ENCODE measurements around the gene NEK4. TPM values are rescaled to one million over a fixed set of nuclear protein-coding genes. Genes with fewer than 3 reads are reported as not detected.
A peak's percentile ranks its signal among the peaks of the same experiment; 100 is the strongest.

The NEK4 gene
- total and polyA plus RNA-seq, 10 of the 15 experiments (the other 5 are each of a cell fraction or from before 2014, with no cell fraction given) = 7.0 to 29.1 (median 16.4) TPM

GRCh38 chr3:52660046-52660445, 110.7 kb downstream of the NEK4 start:
- ATAC-seq = no peak
- Histone ChIP-seq H3K4me1 (ENCODE audit: control insufficient read depth, insufficient read depth, low read length) (no peaks in the 10 kb centered on the region), H3K9me3 (replicated peaks; ENCODE audit: control insufficient read depth, insufficient read depth, low read length) (no peaks in the 10 kb centered on the region), H3K4me3 (no peak overlapping the region), H3K27ac (ENCODE audit: control insufficient read depth, insufficient read depth) (no peak overlapping the region), H3K79me2 (ENCODE audit: control insufficient read depth, insufficient read depth, low read length) (no peaks in the 10 kb centered on the region), H3K9ac (ENCODE audit: control insufficient read depth, insufficient read depth, low read length) (no peak overlapping the region), H3K27me3 (replicated peaks in 1 of 2; ENCODE audit: control insufficient read depth in 2 of 2, insufficient read depth in 2 of 2, low read length in 1 of 2) (no peaks in the 10 kb centered on the region), H3K4me2 (ENCODE audit: control insufficient read depth, insufficient read depth) (no peak overlapping the region), H2AFZ (ENCODE audit: control insufficient read depth, low read depth, low read length) (no peak overlapping the region), H4K20me1 (ENCODE audit: control insufficient read depth, insufficient read depth) (no peaks in the 10 kb centered on the region), H3K36me3 (ENCODE audit: control insufficient read depth in 2 of 2, insufficient read depth in 2 of 2, low read length in 1 of 2) (peaks cover 7 to 27% of the 10 kb centered on the region in 2 experiments)
- in situ Hi-C loops (cut with MboI) = no loop called here
- ChIA-PET RAD21 (ENCODE audit: unreplicated experiment) (no interaction called here), SMC1A (ENCODE audit: uncharacterized antibody, unreplicated experiment) (interaction anchor here (1.2 kb wide), 1 partner anchor 27 kb away, joined by 3 read pairs; no protein-coding TSS in a partner anchor), CTCF (interaction anchor here (1.3 kb wide), 1 partner anchor 12 kb away, joined by 3 read pairs; no protein-coding TSS in a partner anchor), POLR2A (no interaction called here)
- WGBS (ENCODE audit: insufficient coverage, insufficient replicate concordance, low lambda C conversion rate, missing lambda C conversion rate) = 100% methylated on average over 3 of the region's 3 CpGs
- DNase-seq (ENCODE audit: low read depth, low spot score) = no peak
- intact Hi-C loops (cut with micrococcal nuclease; ENCODE audit: unreplicated experiment) = no loop called here
- no TSS peak for BruUV-seq (replicated peaks)
- TF ChIP-seq STAT3 (IDR thresholded peaks at IDR 0.05; ENCODE audit: low read depth, low read length) (no peak), RFX5 (IDR thresholded peaks at IDR 0.05; ENCODE audit: low read depth, low read length) (no peak), MAX (IDR thresholded peaks at IDR 0.05; ENCODE audit: low read depth, low read length) (no peak), ESRRA (IDR thresholded peaks at IDR 0.05; ENCODE audit: low read length) (no peak), POLR2AphosphoS2 (IDR thresholded peaks at IDR 0.05; ENCODE audit: low read depth, low read length) (no peak), WRNIP1 (IDR thresholded peaks at IDR 0.05; ENCODE audit: borderline replicate concordance, low read depth, low read length) (no peak), MEF2B (IDR thresholded peaks at IDR 0.05; ENCODE audit: partially characterized antibody, poor library complexity, severe bottlenecking) (no peak), SMAD1 (IDR thresholded peaks at IDR 0.05; ENCODE audit: low read depth, partially characterized antibody) (no peak), RB1 (IDR thresholded peaks at IDR 0.05; ENCODE audit: borderline replicate concordance) (no peak), CHD1 (IDR thresholded peaks at IDR 0.05; ENCODE audit: low read depth, low read length) (no peak)
- no peak for FAIRE-seq

Small RNA genes within 50 kb of the gene (small RNA-seq; reads per million reads assigned to genes)
- gene AC006254.2 = not detected
- gene RF00569 = 8,074 reads per million, percentile 100 among the genes with 10 or more reads in this experiment
- not detected for gene RF01183
- gene SNORD19 = 0.31 reads per million
- not detected for gene SNORD19B
- gene SNORD69 = 5,788 reads per million, percentile 100 among the genes with 10 or more reads in this experiment

Other genes with a start within 250 kb of the NEK4 start
Only the 7 nearest of the 11 such genes appear.
- gene GNL3, start 84.9 kb downstream of the NEK4 start, total RNA-seq (2014; rRNA removed) = 172 and 196 TPM in 2 replicates
- 295 and 299 TPM in 2 replicates for gene GNL3, start 84.9 kb downstream of the NEK4 start, total RNA-seq (2014; rRNA removed; fragmentation: Illumina TruSeq; extraction: Trizol)
- gene GNL3, start 84.9 kb downstream of the NEK4 start, total RNA-seq (2021) = 164 and 173 TPM in 2 replicates
- gene GNL3, start 84.9 kb downstream of the NEK4 start, polyA plus RNA-seq (2011; rRNA removed) = 176 and 225 TPM in 2 replicates
- gene GNL3, start 84.9 kb downstream of the NEK4 start, polyA plus RNA-seq (2014; fragmentation: Illumina TruSeq; extraction: Trizol) = 368 and 479 TPM in 2 replicates
- gene GNL3, start 84.9 kb downstream of the NEK4 start, polyA plus RNA-seq (2014; fragmentation: Nextera tagmentation; extraction: Ambion mirVana) = 100 to 1,000 TPM; 246 to 274 TPM
- gene GNL3, start 84.9 kb downstream of the NEK4 start, polyA plus RNA-seq (2014; rRNA removed) = 173 and 201 TPM in 2 replicates
- 100 to 1,000 TPM; 267 to 271 TPM for gene GNL3, start 84.9 kb downstream of the NEK4 start, polyA plus RNA-seq (2016; fragmentation: Nextera tagmentation; extraction: Ambion mirVana)
- 41.7 and 54.1 TPM in 2 replicates for gene GLT8D1, start 65.1 kb downstream of the NEK4 start, total RNA-seq (2014; rRNA removed)
- gene GLT8D1, start 65.1 kb downstream of the NEK4 start, total RNA-seq (2014; rRNA removed; fragmentation: Illumina TruSeq; extraction: Trizol) = 47.4 and 50.3 TPM in 2 replicates
- gene GLT8D1, start 65.1 kb downstream of the NEK4 start, total RNA-seq (2021) = 35.3 and 41.0 TPM in 2 replicates
- gene GLT8D1, start 65.1 kb downstream of the NEK4 start, polyA plus RNA-seq (2011; rRNA removed) = 46.5 and 60.9 TPM in 2 replicates
- 55.4 and 55.5 TPM in 2 replicates for gene GLT8D1, start 65.1 kb downstream of the NEK4 start, polyA plus RNA-seq (2014; fragmentation: Illumina TruSeq; extraction: Trizol)
- gene GLT8D1, start 65.1 kb downstream of the NEK4 start, polyA plus RNA-seq (2014; fragmentation: Nextera tagmentation; extraction: Ambion mirVana) = 10 to 100 TPM; 25.3 to 32.6 TPM
- 44.7 and 51.4 TPM in 2 replicates for gene GLT8D1, start 65.1 kb downstream of the NEK4 start, polyA plus RNA-seq (2014; rRNA removed)
- 10 to 100 TPM; 72.9 to 73.4 TPM for gene GLT8D1, start 65.1 kb downstream of the NEK4 start, polyA plus RNA-seq (2016; fragmentation: Nextera tagmentation; extraction: Ambion mirVana)
- 121 and 151 TPM in 2 replicates for gene SPCS1, start 64.8 kb downstream of the NEK4 start, total RNA-seq (2014; rRNA removed)
- 190 and 197 TPM in 2 replicates for gene SPCS1, start 64.8 kb downstream of the NEK4 start, total RNA-seq (2014; rRNA removed; fragmentation: Illumina TruSeq; extraction: Trizol)
- 174 TPM in 2 replicates for gene SPCS1, start 64.8 kb downstream of the NEK4 start, total RNA-seq (2021)
- gene SPCS1, start 64.8 kb downstream of the NEK4 start, polyA plus RNA-seq (2011; rRNA removed) = 103 and 107 TPM in 2 replicates
- gene SPCS1, start 64.8 kb downstream of the NEK4 start, polyA plus RNA-seq (2014; fragmentation: Illumina TruSeq; extraction: Trizol) = 189 and 215 TPM in 2 replicates
- gene SPCS1, start 64.8 kb downstream of the NEK4 start, polyA plus RNA-seq (2014; fragmentation: Nextera tagmentation; extraction: Ambion mirVana) = 100 to 1,000 TPM; 814 to 994 TPM
- 211 and 251 TPM in 2 replicates for gene SPCS1, start 64.8 kb downstream of the NEK4 start, polyA plus RNA-seq (2014; rRNA removed)
- gene SPCS1, start 64.8 kb downstream of the NEK4 start, polyA plus RNA-seq (2016; fragmentation: Nextera tagmentation; extraction: Ambion mirVana) = 100 to 1,000 TPM; 551 to 576 TPM
- not detected in 2 replicates for gene ITIH1, start 6.7 kb upstream of the NEK4 start, total RNA-seq (2014; rRNA removed)
- gene ITIH1, start 6.7 kb upstream of the NEK4 start, total RNA-seq (2014; rRNA removed; fragmentation: Illumina TruSeq; extraction: Trizol) = not detected in 2 replicates
- gene ITIH1, start 6.7 kb upstream of the NEK4 start, total RNA-seq (2021) = 0.16 and 0.33 TPM in 2 replicates
- gene ITIH1, start 6.7 kb upstream of the NEK4 start, polyA plus RNA-seq (2011; rRNA removed) = 0.30 and 0.64 TPM in 2 replicates
- not detected in 2 replicates for gene ITIH1, start 6.7 kb upstream of the NEK4 start, polyA plus RNA-seq (2014; fragmentation: Illumina TruSeq; extraction: Trizol)
- not detected for gene ITIH1, start 6.7 kb upstream of the NEK4 start, polyA plus RNA-seq (2014; fragmentation: Nextera tagmentation; extraction: Ambion mirVana)
- 0.43 and 0.44 TPM in 2 replicates for gene ITIH1, start 6.7 kb upstream of the NEK4 start, polyA plus RNA-seq (2014; rRNA removed)
- gene ITIH1, start 6.7 kb upstream of the NEK4 start, polyA plus RNA-seq (2016; fragmentation: Nextera tagmentation; extraction: Ambion mirVana) = not detected
- 0.17 TPM in 1 of 2 replicates, not detected in the other for gene ITIH3, start 23.9 kb upstream of the NEK4 start, total RNA-seq (2014; rRNA removed)
- gene ITIH3, start 23.9 kb upstream of the NEK4 start, total RNA-seq (2014; rRNA removed; fragmentation: Illumina TruSeq; extraction: Trizol) = not detected in 2 replicates
- gene ITIH3, start 23.9 kb upstream of the NEK4 start, total RNA-seq (2021) = 0.15 and 0.27 TPM in 2 replicates
- not detected in 2 replicates for gene ITIH3, start 23.9 kb upstream of the NEK4 start, polyA plus RNA-seq (2011; rRNA removed)
- gene ITIH3, start 23.9 kb upstream of the NEK4 start, polyA plus RNA-seq (2014; fragmentation: Illumina TruSeq; extraction: Trizol) = 0.07 TPM in 1 of 2 replicates, not detected in the other
- not detected for gene ITIH3, start 23.9 kb upstream of the NEK4 start, polyA plus RNA-seq (2014; fragmentation: Nextera tagmentation; extraction: Ambion mirVana)
- 0.03 TPM in 1 of 2 replicates, not detected in the other for gene ITIH3, start 23.9 kb upstream of the NEK4 start, polyA plus RNA-seq (2014; rRNA removed)
- gene ITIH3, start 23.9 kb upstream of the NEK4 start, polyA plus RNA-seq (2016; fragmentation: Nextera tagmentation; extraction: Ambion mirVana) = not detected
- 1.4 and 2.2 TPM in 2 replicates for gene ITIH4, start 59.7 kb upstream of the NEK4 start, total RNA-seq (2014; rRNA removed)
- gene ITIH4, start 59.7 kb upstream of the NEK4 start, total RNA-seq (2014; rRNA removed; fragmentation: Illumina TruSeq; extraction: Trizol) = 1.6 and 1.8 TPM in 2 replicates
- gene ITIH4, start 59.7 kb upstream of the NEK4 start, total RNA-seq (2021) = 3.9 and 5.4 TPM in 2 replicates
- gene ITIH4, start 59.7 kb upstream of the NEK4 start, polyA plus RNA-seq (2011; rRNA removed) = 0.71 and 1.3 TPM in 2 replicates
- gene ITIH4, start 59.7 kb upstream of the NEK4 start, polyA plus RNA-seq (2014; fragmentation: Illumina TruSeq; extraction: Trizol) = 1.2 and 3.1 TPM in 2 replicates
- gene ITIH4, start 59.7 kb upstream of the NEK4 start, polyA plus RNA-seq (2014; fragmentation: Nextera tagmentation; extraction: Ambion mirVana) = 1 to 10 TPM in 1 of 2 experiments, under 1 TPM in 1; 0.69 to 1.2 TPM
- 3.8 and 4.1 TPM in 2 replicates for gene ITIH4, start 59.7 kb upstream of the NEK4 start, polyA plus RNA-seq (2014; rRNA removed)
- 1 to 10 TPM in 1 of 2 experiments, under 1 TPM in 1; 0.64 to 1.3 TPM for gene ITIH4, start 59.7 kb upstream of the NEK4 start, polyA plus RNA-seq (2016; fragmentation: Nextera tagmentation; extraction: Ambion mirVana)
- gene MUSTN1, start 64.1 kb upstream of the NEK4 start, total RNA-seq (2014; rRNA removed) = 1.1 and 2.5 TPM in 2 replicates
- gene MUSTN1, start 64.1 kb upstream of the NEK4 start, total RNA-seq (2014; rRNA removed; fragmentation: Illumina TruSeq; extraction: Trizol) = 1.0 TPM in 2 replicates
- gene MUSTN1, start 64.1 kb upstream of the NEK4 start, total RNA-seq (2021) = 0.51 and 1.2 TPM in 2 replicates
- gene MUSTN1, start 64.1 kb upstream of the NEK4 start, polyA plus RNA-seq (2011; rRNA removed) = 0.35 TPM in 1 of 2 replicates, not detected in the other
- 0.57 and 2.5 TPM in 2 replicates for gene MUSTN1, start 64.1 kb upstream of the NEK4 start, polyA plus RNA-seq (2014; fragmentation: Illumina TruSeq; extraction: Trizol)
- gene MUSTN1, start 64.1 kb upstream of the NEK4 start, polyA plus RNA-seq (2014; fragmentation: Nextera tagmentation; extraction: Ambion mirVana) = 1 to 10 TPM; 1.3 TPM
- 1.7 and 4.5 TPM in 2 replicates for gene MUSTN1, start 64.1 kb upstream of the NEK4 start, polyA plus RNA-seq (2014; rRNA removed)
- gene MUSTN1, start 64.1 kb upstream of the NEK4 start, polyA plus RNA-seq (2016; fragmentation: Nextera tagmentation; extraction: Ambion mirVana) = not detected

Data from GM12878 (cell line).